Measurements from ENCODE around the gene PRKCB.

DNA sequence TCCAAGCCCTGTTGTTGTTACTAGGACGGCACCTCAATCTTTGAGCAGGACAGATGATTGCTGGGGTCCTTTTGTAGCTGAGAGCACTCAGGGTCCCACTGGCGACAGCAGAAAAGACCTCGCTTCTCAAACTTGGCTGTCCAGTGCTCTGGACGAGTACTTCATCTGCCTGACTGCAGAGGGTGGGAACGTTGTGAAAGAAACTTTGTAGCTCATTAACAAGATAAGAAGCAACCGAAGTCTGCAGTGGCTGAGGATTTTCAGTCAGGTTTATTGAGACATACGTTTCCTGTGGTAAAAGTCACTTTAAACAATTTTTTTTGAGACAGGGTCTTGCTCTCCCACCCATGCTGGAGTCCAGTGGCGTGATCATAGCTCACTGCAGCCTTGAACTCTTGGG lies 191.7 kb downstream of the PRKCB start:
- TF ChIP-seq ASH2L (IDR thresholded peaks at IDR 0.05; ENCODE audit: low read length) (no peak), POLR2A (IDR thresholded peaks at IDR 0.05; ENCODE audit: control extremely low read depth in 1 of 2, low read depth in 2 of 2, low read length in 2 of 2) (no peak), EZH2 (IDR thresholded peaks at IDR 0.05; ENCODE audit: low read depth, low read length, severe bottlenecking) (no peak), MAFK (IDR thresholded peaks at IDR 0.05; ENCODE audit: low read depth, low read length) (no peak), POLR2AphosphoS5 (IDR thresholded peaks at IDR 0.05; ENCODE audit: low read depth, low read length) (no peak), RNF2 (IDR thresholded peaks at IDR 0.05; ENCODE audit: borderline replicate concordance, low read depth, low read length, missing control alignments, poor library complexity, severe bottlenecking) (no peak), POU5F1 (IDR thresholded peaks at IDR 0.05; ENCODE audit: low read depth, low read length) (no peak)
- TF ChIP-seq, protein P1, sequence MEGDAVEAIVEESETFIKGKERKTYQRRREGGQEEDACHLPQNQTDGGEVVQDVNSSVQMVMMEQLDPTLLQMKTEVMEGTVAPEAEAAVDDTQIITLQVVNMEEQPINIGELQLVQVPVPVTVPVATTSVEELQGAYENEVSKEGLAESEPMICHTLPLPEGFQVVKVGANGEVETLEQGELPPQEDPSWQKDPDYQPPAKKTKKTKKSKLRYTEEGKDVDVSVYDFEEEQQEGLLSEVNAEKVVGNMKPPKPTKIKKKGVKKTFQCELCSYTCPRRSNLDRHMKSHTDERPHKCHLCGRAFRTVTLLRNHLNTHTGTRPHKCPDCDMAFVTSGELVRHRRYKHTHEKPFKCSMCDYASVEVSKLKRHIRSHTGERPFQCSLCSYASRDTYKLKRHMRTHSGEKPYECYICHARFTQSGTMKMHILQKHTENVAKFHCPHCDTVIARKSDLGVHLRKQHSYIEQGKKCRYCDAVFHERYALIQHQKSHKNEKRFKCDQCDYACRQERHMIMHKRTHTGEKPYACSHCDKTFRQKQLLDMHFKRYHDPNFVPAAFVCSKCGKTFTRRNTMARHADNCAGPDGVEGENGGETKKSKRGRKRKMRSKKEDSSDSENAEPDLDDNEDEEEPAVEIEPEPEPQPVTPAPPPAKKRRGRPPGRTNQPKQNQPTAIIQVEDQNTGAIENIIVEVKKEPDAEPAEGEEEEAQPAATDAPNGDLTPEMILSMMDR (IDR thresholded peaks at IDR 0.05; ENCODE audit: control extremely low read depth in 1 of 3, insufficient read depth in 1 of 3, low read depth in 1 of 3, low read length in 3 of 3), result no peak
